NCI-H774 (cell line): Measurements from ENCODE around the gene NCKAP5L.
"Not testable (repeated sequence)": the region's sequence is repeated elsewhere in the genome, so short reads cannot be mapped to it uniquely, and the experiment has no call there.

Source experiments
- DNase-seq: peaks from one replicate; lab custom pipeline; 2025; lab: John Stamatoyannopoulos, UW

The NCKAP5L gene

GRCh38 chr12:49865782-49866135 lies 37.5 kb upstream of the NCKAP5L start:
- no peak for DNase-seq

- no peak for DNase-seq
These were observed 37.0 kb upstream of the NCKAP5L start for GRCh38 chr12:49865109-49865781.

GRCh38 chr12:49864798-49865090 lies 36.5 kb upstream of the NCKAP5L start:
- DNase-seq = no peak

- DNase-seq = no peak
These were observed 36.0 kb upstream of the NCKAP5L start for GRCh38 chr12:49863946-49864797.

GRCh38 chr12:49860921-49861320 lies 32.7 kb upstream of the NCKAP5L start:
- not testable (repeated sequence) for DNase-seq

- DNase-seq = not testable (repeated sequence)
These were observed 27.7 kb upstream of the NCKAP5L start for GRCh38 chr12:49855890-49856289.

DNA sequence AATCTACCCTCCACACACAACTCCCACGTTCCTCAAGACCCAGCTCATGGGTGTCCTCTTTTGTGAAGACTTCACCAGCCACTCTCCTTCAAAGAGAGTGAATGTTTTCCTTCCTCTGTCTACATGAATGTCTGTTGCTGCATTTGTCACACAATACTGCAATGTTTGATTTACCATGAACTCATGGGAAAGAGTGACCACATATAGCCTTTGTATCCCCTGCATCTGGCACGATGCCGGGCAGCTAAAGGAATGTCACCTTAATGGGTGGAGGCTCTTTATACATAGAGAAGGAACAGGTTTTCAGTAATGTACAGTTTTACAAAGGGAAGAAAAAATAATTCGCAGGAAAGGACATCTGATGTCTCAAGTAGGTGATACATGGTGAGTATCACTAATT lies 26.8 kb upstream of the NCKAP5L start:
- DNase-seq = no peak

- no peak for DNase-seq
These were observed 25.5 kb upstream of the NCKAP5L start for GRCh38 chr12:49853671-49854070.

DNA sequence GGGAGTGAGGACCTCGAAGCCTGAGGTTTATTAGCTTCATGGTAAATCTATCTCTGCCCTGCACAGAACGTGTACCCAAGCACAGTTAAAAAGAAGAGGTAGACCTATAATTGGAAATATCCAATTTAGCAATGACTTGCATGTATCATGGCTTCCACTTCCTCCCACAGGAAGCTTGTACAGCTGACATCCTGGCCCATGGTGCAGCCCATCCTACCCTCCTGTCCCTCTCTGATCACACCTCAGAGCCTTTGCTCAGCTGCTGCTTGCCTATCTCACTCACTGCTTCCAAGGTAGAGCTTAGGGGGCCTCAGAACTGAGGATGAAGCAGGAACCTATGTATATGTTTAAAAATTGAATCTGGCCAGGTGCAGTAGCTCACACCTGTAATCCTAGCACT lies 18.9 kb upstream of the NCKAP5L start:
- DNase-seq = no peak

DNA sequence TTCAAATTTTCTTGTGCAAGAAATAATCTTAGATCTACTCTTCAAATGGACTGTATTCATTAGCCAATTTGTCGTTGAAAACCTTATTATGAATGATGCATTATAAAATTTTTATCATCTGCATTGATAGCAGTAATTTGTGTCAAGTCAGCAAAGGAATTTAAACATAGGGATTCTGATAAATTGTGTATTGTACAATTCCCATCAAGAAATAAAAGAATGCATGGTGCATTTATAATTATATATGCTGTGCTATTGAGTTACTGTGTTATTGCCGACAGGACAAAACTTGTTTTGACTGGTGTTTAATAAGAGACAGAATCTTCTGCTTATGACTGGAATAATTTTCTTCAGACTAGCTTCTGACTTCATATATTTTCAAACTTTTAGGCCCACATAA lies 17.8 kb upstream of the NCKAP5L start:
- no peak for DNase-seq

GRCh38 chr12:49843876-49844437 lies 15.7 kb upstream of the NCKAP5L start:
- no peak for DNase-seq

DNA sequence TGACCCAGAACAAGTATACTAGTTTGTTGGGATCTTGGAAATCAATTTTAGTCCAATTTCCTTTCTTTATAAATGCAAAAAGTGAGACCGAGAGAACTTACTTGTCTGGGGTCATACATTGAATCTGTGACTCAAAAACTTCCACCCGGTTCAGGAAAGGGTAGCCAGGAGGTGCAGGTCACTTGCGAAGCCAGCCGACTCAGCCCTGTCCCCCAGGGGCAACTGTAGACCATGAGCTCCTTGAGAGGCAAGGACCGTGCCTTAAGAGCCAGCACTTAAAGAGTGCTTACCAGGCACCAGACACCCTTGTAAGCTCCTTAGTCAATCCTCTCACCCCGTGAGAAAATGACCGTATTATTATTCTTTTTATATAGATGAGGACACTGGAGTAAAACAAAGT lies 15.2 kb upstream of the NCKAP5L start:
- no peak for DNase-seq

GRCh38 chr12:49842519-49843352 lies 14.5 kb upstream of the NCKAP5L start, which contains the start of gene BCDIN3D:
TSS of gene BCDIN3D (minus strand) at chr12:49843106. CDS start at chr12:49843087, 19 bp downstream.
- peak; percentile 94 for DNase-seq

DNA sequence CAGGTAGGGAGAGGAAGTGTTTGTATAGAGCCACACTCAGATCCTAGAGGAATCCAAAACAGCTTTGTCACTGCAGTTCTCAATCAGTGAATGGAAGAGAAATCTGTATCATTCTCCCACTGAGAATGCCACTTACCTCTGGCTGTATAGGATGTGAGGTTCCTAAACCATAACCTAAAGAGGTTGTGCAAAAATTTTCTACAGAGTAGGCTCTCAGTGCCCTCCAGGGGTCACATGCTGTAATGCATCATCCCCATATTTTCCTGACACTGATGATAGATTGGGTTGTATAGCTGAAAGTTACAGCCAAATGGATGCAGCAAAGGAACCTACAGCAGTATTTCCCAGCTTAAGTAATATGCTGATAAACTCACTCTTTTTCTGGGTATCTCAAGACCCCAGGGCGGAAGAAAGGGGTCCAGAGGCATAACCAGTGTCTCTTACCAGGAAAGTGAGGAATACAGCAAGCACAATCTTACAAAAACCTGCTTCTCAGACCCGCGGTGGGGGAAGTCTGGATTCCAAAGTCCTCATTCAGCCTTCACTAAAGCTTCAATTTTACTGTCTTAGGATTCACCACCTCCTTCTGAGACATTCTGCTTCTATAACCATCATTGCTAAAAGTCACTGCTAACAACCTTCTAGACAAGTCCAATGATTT lies 10.9 kb upstream of the NCKAP5L start:
- DNase-seq = no peak

DNA sequence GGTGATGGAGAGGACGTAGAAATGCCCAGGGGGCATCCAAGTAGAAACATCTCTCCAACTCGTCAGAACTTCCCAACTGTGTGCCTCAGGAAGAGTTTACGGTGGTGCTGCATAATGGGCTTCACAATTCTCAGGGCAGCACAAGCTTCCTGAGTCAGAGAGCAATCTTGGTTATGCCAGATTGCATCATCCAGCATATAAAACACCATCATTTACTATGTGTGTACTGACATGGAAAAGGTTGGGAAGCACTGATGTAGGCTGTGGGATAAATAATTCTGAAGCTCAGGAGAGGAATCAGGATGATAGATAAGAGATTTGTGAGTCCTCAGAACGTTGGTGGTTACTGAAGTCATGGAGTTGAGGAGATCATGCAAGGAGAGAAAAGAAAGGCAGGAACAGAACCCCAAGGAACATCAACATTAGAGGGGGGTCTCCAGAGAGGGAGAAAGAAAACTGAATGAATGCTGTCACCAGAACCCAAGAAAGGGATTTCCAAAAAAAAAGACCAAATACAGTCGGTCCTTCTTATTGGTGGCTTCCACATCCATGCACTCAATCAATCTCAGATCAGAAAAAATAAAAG lies 4.7 kb upstream of the NCKAP5L start:
- DNase-seq = no peak

- no peak for DNase-seq
These were observed 3.5 kb upstream of the NCKAP5L start for GRCh38 chr12:49831717-49832116.

DNA sequence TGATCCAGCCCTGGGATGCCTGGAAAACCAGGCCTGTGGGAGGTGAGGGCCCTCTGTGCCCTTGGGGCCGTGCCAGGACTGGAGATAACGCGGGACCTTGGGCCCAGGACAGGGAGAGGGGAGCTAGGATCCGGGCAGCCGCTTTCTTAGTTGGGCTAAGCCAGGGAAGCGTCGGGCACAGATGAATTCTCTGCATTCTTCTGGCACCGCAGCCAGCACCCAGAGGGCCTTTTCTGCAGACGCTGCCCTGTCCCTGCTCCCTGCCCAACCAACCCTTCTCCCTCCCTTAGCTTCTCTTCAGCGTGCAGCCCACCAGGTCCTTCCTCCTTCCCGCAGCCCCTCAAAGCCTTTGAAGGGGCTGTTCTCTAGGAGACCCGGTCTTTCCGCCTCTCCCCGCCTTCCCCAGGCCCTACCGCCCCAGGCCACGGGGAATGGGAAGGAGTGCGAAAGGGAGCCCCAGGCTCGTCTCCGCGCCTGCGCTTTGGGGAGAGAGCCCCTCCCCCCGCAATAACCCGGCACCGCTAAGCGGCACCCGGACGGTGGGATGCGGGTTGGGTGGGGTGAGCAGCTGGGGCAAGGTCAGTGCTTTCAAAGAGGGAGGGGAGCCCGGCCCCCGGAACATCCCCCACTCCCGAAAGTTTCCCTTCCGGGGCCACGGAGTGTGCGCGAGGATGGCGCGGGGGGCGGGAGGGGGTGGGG lies 663 bp downstream of the NCKAP5L start:
- DNase-seq = peak; percentile 30

DNA sequence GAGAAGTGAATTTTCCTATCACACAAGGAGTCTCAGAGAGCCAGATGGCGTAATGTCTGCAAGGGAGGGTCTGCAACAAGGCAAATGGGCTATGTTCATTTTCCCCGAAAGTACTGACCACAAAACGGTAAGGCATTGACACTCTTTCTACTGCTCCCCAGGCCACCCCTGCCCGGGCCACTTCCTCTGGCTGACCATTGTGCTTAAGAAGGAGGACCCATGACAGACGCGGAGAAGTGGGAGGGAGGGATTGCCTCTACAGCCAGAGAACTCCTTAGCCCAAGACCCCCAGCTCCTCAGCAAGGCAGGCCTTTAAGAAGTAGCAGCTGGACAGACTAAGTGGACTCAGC lies 1.2 kb downstream of the NCKAP5L start:
- no peak for DNase-seq

DNA sequence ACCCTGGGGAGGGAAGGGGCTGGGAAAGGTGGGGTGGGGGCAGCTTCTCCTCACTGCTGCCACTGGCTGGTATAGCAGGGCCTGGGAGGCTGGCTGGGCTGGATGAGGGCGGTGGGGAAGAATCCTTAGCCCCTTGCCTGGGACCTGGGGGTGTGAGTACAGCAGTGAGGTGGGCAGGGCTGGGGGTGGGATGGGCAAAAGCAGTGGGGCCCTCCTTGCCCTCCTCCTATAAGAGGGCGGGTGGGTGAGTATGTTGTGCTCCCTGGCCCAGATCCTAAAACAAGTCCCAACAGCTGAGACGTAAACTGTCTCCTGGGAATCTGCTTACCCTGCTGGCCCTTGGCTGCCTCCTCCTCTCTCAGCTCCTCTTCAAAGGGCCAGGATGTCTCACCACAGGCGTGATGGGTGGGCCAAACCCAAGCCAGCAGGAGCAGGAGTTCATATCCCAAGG lies 2.2 kb downstream of the NCKAP5L start:
- DNase-seq = no peak

GRCh38 chr12:49825360-49825970 lies 2.7 kb downstream of the NCKAP5L start:
- no peak for DNase-seq
